Colonic mucosa (tissue), 4 donors: Measurements from ENCODE around the gene THBS4. TPM values are rescaled to one million over a fixed set of nuclear protein-coding genes. Genes with fewer than 3 reads are reported as not detected.

ENCODE experiments used
- DNase-seq: peaks from one replicate; pipeline ENCODE4 v3.0.0-alpha.2; 2020
- H3K27ac ChIP-seq: fragments of 200-600 bp; one replicate; pipeline ENCODE4 v1.8.0; 2021
- H3K27me3 ChIP-seq: fragments of 200-600 bp; one replicate; pipeline ENCODE4 v1.8.0; 2021
- H3K36me3 ChIP-seq: fragments of 200-600 bp; one replicate; pipeline ENCODE4 v1.8.0; 2021
- H3K4me1 ChIP-seq: fragments of 200-600 bp; one replicate; pipeline ENCODE4 v1.8.0; 2021; ENCODE audit warnings: mild to moderate bottlenecking
- H3K4me3 ChIP-seq: fragments of 200-600 bp; one replicate; pipeline ENCODE4 v1.8.0; 2021
- H3K9ac ChIP-seq, 2 donors: one replicate each; pipeline ENCODE4 v1.7.0; 2013; ENCODE audit warnings: control low read depth in 2 of 2, low read depth in 2 of 2, low read length in 2 of 2
- H3K9me3 ChIP-seq: fragments of 200-600 bp; one replicate; pipeline ENCODE4 v1.8.0; 2021
- intact Hi-C: fragments of 100-400 bp; cut with DNase I; formaldehyde crosslinking; loops from one replicate; pipeline ENCODE4 v1.14.1; 2022
- total RNA-seq, 2 donors: library from RNA; stranded (reverse); fragmentation: NEBNext Ultra II Directional in 1 of 2; extraction: Animal tissue kit (Norgen Biotek cat#: 25700) in 1 of 2; gene quantifications; one replicate each; pipeline ENCODE4 v1.2.1, GENCODE V29; 2021
- TF ChIP-seq, protein P1 (sequence below): fragments of 200-600 bp; IDR thresholded peaks from one replicate; pipeline ENCODE4 v1.8.0; 2022; ENCODE audit warnings: antibody characterized with exemption, mild to moderate bottlenecking
- donor health status: healthy.
- donor health status: DM: no; HTN: no; CAD: no.
- donor health status: DM: no; HTN: no; CAD: no.

The THBS4 gene
- total RNA-seq, 2 donors from 2014 or later = 0.27 to 9.1 TPM

DNA sequence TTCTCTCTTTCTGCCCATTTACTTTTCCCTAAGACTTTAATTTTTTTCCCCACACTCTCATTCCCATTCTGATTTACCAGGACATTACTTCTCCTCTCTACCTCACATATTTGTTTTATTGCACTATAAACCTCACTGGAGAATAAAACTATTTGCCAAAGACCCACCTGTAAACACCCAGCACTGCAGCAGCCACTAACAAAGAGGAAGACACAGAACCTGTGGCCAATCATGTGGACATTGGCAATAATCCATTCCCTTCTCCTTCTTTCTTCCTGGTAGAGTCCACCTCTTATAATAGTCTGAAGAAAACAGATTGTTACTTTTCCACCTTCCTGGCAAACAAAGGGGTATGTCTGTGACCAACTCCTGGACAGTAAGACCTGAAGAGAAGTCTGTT is 8.3 kb upstream of the THBS4 start:
- peak; percentile 26 for DNase-seq
- Histone ChIP-seq H3K4me1 (no peaks in the 10 kb centered on the region), H3K9ac (no peak overlapping the region), H3K27me3 (no peaks in the 10 kb centered on the region), H3K4me3 (no peak overlapping the region), H3K36me3 (no peaks in the 10 kb centered on the region), H3K27ac (no peak overlapping the region), H3K9me3 (no peaks in the 10 kb centered on the region)
- TF ChIP-seq, protein P1, sequence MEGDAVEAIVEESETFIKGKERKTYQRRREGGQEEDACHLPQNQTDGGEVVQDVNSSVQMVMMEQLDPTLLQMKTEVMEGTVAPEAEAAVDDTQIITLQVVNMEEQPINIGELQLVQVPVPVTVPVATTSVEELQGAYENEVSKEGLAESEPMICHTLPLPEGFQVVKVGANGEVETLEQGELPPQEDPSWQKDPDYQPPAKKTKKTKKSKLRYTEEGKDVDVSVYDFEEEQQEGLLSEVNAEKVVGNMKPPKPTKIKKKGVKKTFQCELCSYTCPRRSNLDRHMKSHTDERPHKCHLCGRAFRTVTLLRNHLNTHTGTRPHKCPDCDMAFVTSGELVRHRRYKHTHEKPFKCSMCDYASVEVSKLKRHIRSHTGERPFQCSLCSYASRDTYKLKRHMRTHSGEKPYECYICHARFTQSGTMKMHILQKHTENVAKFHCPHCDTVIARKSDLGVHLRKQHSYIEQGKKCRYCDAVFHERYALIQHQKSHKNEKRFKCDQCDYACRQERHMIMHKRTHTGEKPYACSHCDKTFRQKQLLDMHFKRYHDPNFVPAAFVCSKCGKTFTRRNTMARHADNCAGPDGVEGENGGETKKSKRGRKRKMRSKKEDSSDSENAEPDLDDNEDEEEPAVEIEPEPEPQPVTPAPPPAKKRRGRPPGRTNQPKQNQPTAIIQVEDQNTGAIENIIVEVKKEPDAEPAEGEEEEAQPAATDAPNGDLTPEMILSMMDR = no peak
- intact Hi-C loops = no loop called here

DNA sequence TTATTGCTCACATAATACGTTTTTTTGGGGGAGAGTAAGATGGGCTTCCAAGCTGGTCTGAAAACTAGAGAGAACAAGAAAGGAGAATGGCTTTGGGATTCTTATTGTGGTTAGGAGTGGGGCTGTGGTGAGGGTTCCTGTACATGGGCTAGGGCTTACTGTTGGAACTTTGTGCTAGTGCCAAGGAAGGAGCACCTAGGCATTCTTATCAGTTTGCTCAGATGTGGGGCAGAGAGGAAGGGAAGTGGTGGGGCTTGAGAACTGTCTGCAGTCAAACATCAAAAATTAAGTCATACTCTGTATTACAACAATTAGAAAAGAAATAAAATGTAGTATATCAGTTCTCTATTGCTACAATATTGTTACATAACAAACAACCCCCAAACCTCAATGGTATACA is 4.0 kb upstream of the THBS4 start:
- DNase-seq = no peak
- Histone ChIP-seq H3K4me3 (no peak overlapping the region), H3K4me1 (no peaks in the 10 kb centered on the region), H3K27ac (no peak overlapping the region), H3K27me3 (peaks cover 23% of the 10 kb centered on the region), H3K9ac (no peak overlapping the region), H3K36me3 (no peaks in the 10 kb centered on the region), H3K9me3 (no peaks in the 10 kb centered on the region)
- intact Hi-C loops = no loop called here
- TF ChIP-seq, protein P1 = no peak

DNA sequence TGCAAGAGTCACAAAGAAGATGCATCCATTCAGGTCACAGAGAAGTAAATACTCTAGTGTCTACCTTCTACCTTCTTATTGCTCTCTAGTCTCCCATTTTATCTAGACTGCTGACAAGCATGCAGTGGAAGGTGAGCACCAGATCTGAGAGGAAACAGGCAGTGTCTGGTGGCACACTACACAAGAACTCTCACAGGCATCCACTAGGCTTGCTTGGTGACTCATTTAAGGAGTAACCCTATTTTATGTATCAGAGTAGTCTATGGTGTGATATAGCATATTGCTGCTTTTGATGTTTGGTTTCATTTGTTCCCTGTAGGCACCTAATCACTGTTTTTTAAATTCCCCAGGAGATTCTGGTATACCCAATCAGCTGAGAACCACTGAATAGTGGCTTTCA is 1.6 kb upstream of the THBS4 start:
- H3K4me3 ChIP-seq = no peak overlapping the region
- H3K9me3 ChIP-seq = no peaks in the 10 kb centered on the region
- no peak overlapping the region for H3K27ac ChIP-seq
- H3K36me3 ChIP-seq = no peaks in the 10 kb centered on the region
- H3K27me3 ChIP-seq = peaks cover 26% of the 10 kb centered on the region
- TF ChIP-seq, protein P1 = no peak
- no peak for DNase-seq
- no peak overlapping the region for H3K9ac ChIP-seq
- intact Hi-C loops = no loop called here
- no peaks in the 10 kb centered on the region for H3K4me1 ChIP-seq

DNA sequence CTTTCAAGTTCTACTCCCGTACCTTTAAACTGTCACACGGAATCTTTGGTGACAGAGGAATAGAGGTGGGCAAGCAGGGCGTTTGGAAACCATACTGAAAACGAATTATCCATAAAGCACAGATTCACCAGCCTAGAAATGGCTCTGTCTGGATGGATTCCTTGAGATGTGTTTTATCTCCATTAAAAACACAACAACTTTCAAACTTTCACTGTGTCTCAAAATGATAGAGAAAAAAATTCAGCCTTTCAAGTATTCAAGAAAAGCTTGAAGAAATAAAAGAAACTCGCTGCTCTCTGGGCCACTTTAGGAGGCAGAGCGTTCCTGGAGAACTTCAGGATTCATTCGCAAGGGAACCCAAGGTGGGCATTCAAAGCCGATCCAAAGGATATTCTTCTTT is 589 bp upstream of the THBS4 start:
- H3K27me3 ChIP-seq = peaks cover 26% of the 10 kb centered on the region

DNA sequence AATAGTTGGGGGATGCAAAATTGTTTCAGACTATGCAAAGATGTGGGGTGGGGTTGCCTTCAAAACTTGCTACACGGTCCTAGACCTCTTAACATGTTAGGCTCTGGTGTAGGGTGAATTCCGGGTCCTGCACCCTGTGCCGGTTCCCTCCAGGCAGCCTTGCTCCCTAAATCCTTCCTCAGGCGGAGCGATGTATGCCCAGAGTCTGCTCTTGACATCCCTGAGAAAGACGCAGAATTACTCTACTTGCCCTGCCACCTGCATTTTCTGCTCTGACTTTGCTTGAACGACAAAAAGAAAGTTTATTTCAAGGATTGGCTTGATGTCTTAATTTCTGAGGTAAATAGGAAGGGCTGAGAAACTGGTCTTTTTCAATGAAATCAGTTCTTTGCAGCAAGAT is 691 bp downstream of the THBS4 start:
- H3K9ac ChIP-seq = no peak overlapping the region
- DNase-seq = no peak
- no peaks in the 10 kb centered on the region for H3K9me3 ChIP-seq
- H3K4me1 ChIP-seq = no peaks in the 10 kb centered on the region
- intact Hi-C loops = no loop called here
- peaks cover 26% of the 10 kb centered on the region for H3K27me3 ChIP-seq
- TF ChIP-seq, protein P1 = no peak
- no peak overlapping the region for H3K4me3 ChIP-seq
- H3K27ac ChIP-seq = no peak overlapping the region
- H3K36me3 ChIP-seq = no peaks in the 10 kb centered on the region

More for the DNA sequence above, 589 bp upstream of the THBS4 start:
- intact Hi-C loops = no loop called here
- Histone ChIP-seq H3K9ac (no peak overlapping the region), H3K4me1 (no peaks in the 10 kb centered on the region), H3K36me3 (no peaks in the 10 kb centered on the region), H3K9me3 (no peaks in the 10 kb centered on the region), H3K27ac (no peak overlapping the region), H3K4me3 (no peak overlapping the region)
- no peak for DNase-seq
- TF ChIP-seq, protein P1 = no peak

DNA sequence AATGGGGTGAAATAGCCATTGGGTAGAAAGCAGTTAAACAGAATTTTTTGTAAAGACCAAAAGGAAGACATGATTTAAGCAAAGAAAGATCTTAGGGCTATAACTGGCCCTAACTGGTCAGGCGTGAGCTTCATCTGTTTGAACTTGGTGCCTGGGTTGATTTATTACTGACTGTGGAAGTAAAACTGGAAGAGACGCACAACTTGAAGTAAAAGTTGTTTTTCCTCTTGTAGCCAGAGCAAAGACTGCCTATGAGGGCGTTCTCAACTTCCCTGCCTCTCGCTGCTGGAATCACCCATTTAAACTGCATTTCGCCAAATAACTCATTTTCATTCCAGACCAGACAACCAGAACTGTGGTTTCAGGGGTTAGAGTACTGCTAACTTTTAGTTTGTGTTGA is 1.5 kb downstream of the THBS4 start:
- Histone ChIP-seq H3K9me3 (no peaks in the 10 kb centered on the region), H3K36me3 (no peaks in the 10 kb centered on the region), H3K4me1 (no peaks in the 10 kb centered on the region), H3K27ac (no peak overlapping the region), H3K4me3 (no peak overlapping the region), H3K27me3 (peaks cover 26% of the 10 kb centered on the region), H3K9ac (no peak overlapping the region)
- DNase-seq = no peak
- TF ChIP-seq, protein P1 = no peak
- intact Hi-C loops = no loop called here
